ENCODE results near the gene CASP5.

CASP5 gene

GRCh38 chr11:104967534-104968354, 55.2 kb downstream of the CASP5 start:
- DNase-seq (ENCODE audit: low spot score): no peak

GRCh38 chr11:104965735-104966134, 57.2 kb downstream of the CASP5 start:
- no peak for DNase-seq (ENCODE audit: low spot score)

GRCh38 chr11:104964247-104964646, 58.7 kb downstream of the CASP5 start:
- no peak for DNase-seq (ENCODE audit: low spot score)

GRCh38 chr11:104962852-104963251, 60.1 kb downstream of the CASP5 start:
- no peak for DNase-seq (ENCODE audit: low spot score)

GRCh38 chr11:104957280-104957679, 65.7 kb downstream of the CASP5 start:
- DNase-seq (ENCODE audit: low spot score): no peak

- DNase-seq (ENCODE audit: low spot score): no peak
Measured at GRCh38 chr11:104956528-104956927, 66.4 kb downstream of the CASP5 start.

GRCh38 chr11:104946907-104947306, 76.1 kb downstream of the CASP5 start:
- peak; percentile 19 for DNase-seq (ENCODE audit: low spot score)

Data from cerebellar cortex (tissue), 1 donor.